Endothelial cell of umbilical vein (primary cell): ENCODE measurements around the gene VAMP2.

ENCODE experiments used
- CTCF ChIP-seq, 2 donors: IDR thresholded peaks; 1 replicate in 1 of 2; 2 replicates in 1 of 2; pipeline ENCODE4 v1.5.1; 2011; ENCODE audit warnings: low read length in 2 of 2, mild to moderate bottlenecking in 2 of 2, moderate library complexity in 2 of 2, control low read depth in 1 of 2, inconsistent platforms in 1 of 2, low read depth in 1 of 2; ENCODE audit not compliant: insufficient read depth in 1 of 2; ENCODE audit errors: extremely low read depth in 1 of 2
- JUN ChIP-seq: IDR thresholded peaks from 2 replicates; pipeline ENCODE4 v1.6.1; 2011; ENCODE audit warnings: borderline replicate concordance, low read depth; ENCODE audit not compliant: insufficient read length, insufficient read depth
- POLR2AphosphoS5 ChIP-seq: IDR thresholded peaks from 2 replicates; pipeline ENCODE4 v1.6.1; 2012; ENCODE audit warnings: low read depth, mild to moderate bottlenecking, control low read depth, low read length, moderate library complexity; ENCODE audit not compliant: insufficient read depth

GRCh38 chr17:8159459-8160223, 3.1 kb downstream of the VAMP2 start:
- TF ChIP-seq CTCF (IDR thresholded peaks at IDR 0.05; ENCODE audit: extremely low read depth in 1 of 2, insufficient read depth in 1 of 2, low read depth in 1 of 2, low read length in 2 of 2) = no peak
- TF ChIP-seq JUN = no peak
- TF ChIP-seq POLR2AphosphoS5 = no peak
